ENCODE data around the gene ZDHHC4. TPM values are rescaled to one million over a fixed set of nuclear protein-coding genes. Genes with fewer than 3 reads are reported as not detected.

The ZDHHC4 gene
- total and polyA plus RNA-seq, 4 donors, result 44.1 to 79.6 (median 51.8) TPM

DNA sequence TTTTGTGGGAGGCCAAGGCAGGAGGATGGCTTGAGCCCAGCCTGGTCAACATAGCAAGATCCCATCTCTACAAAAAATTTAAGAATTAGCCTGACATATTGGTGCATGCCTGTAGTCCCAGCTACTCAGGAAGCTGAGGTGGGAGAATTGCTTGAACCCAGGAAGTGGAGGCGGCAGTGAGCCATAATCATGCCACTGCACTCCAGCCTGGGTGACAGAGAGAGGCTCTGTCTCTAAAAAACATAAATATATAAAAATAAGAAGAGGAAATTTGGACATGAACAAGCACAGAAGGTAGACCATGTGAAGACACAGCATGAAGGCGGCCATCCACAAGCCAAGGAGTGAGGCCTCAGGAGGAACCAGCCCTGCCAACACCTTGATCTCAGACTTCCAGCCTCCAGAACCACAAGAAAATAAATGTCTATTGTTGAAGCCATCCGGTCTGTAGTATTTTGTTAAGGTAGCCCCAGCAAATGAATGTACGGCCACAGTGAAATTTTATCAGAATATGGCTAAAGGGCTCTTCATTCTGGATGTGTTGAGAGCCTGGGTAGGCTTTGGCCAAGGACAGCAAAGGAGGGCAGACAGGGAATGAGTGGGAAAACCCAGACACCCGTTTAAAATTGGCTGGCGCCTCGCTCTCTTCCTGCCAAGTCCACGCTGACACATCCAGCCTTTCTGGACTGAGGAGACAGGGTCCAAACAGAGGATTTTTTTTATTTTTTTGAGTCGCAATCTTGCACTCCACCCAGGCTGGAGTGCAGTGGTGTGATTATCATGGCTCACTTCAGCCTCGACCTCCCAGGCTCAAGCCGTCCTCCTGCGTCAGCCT lies 13.1 kb upstream of the ZDHHC4 start:
- no peak overlapping the region for H3K9ac ChIP-seq (ENCODE audit: insufficient read depth in 1 of 2, low read length in 2 of 2)
- 79 to 89% methylated on average over 12 of the region's 12 CpGs for WGBS, 2 donors
- H3K27me3 ChIP-seq (ENCODE audit: control insufficient read depth in 3 of 3, insufficient read depth in 3 of 3, low read length in 2 of 3), result no peaks in the 10 kb centered on the region
- no peaks in the 10 kb centered on the region for H3K9me3 ChIP-seq (ENCODE audit: control insufficient read depth in 4 of 4, insufficient read depth in 3 of 4, low read length in 3 of 4)
- ATAC-seq (ENCODE audit: insufficient read depth, low FRiP score) (no peak), DNase-seq (no peak)
- TF ChIP-seq CTCF (IDR thresholded peaks at IDR 0.05; ENCODE audit: control extremely low read depth, extremely low read depth), result no peak
- H3K36me3 ChIP-seq (ENCODE audit: control insufficient read depth in 4 of 4, insufficient read depth in 4 of 4, low read length in 4 of 4), result no peaks in the 10 kb centered on the region
- no peak overlapping the region for H3K27ac ChIP-seq (ENCODE audit: low read depth in 1 of 2, low read length in 1 of 2)
- no peaks in the 10 kb centered on the region for H3K4me1 ChIP-seq (ENCODE audit: control insufficient read depth in 5 of 5, insufficient read depth in 5 of 5, low read length in 5 of 5)
- H3K4me3 ChIP-seq, result no peak overlapping the region

GRCh38 chr7:6565655-6566054 lies 11.6 kb upstream of the ZDHHC4 start:
- TF ChIP-seq CTCF (IDR thresholded peaks at IDR 0.05; ENCODE audit: control extremely low read depth, extremely low read depth), result no peak

GRCh38 chr7:6567886-6568285 lies 9.4 kb upstream of the ZDHHC4 start:
- Histone ChIP-seq H3K36me3 (ENCODE audit: control insufficient read depth in 4 of 4, insufficient read depth in 4 of 4, low read length in 4 of 4) (no peaks in the 10 kb centered on the region), H3K4me3 (no peak overlapping the region), H3K27ac (ENCODE audit: low read depth in 1 of 2, low read length in 1 of 2) (no peak overlapping the region), H3K9ac (ENCODE audit: insufficient read depth in 1 of 2, low read length in 2 of 2) (no peak overlapping the region), H3K4me1 (ENCODE audit: control insufficient read depth in 5 of 5, insufficient read depth in 5 of 5, low read length in 5 of 5) (no peaks in the 10 kb centered on the region), H3K9me3 (ENCODE audit: control insufficient read depth in 4 of 4, insufficient read depth in 3 of 4, low read length in 3 of 4) (no peaks in the 10 kb centered on the region), H3K27me3 (ENCODE audit: control insufficient read depth in 3 of 3, insufficient read depth in 3 of 3, low read length in 2 of 3) (no peaks in the 10 kb centered on the region)
- no peak for TF ChIP-seq CTCF (IDR thresholded peaks at IDR 0.05; ENCODE audit: control extremely low read depth, extremely low read depth)
- no peak for DNase-seq
- 77 to 85% methylated on average over 3 of the region's 3 CpGs for WGBS, 2 donors
- no peak for ATAC-seq (ENCODE audit: insufficient read depth, low FRiP score)

More at GRCh38 chr7:6565655-6566054, 11.6 kb upstream of the ZDHHC4 start:
- H3K4me1 ChIP-seq (ENCODE audit: control insufficient read depth in 5 of 5, insufficient read depth in 5 of 5, low read length in 5 of 5), result no peaks in the 10 kb centered on the region
- 85 to 91% methylated on average over 4 of the region's 4 CpGs for WGBS, 2 donors
- no peak for DNase-seq
- no peak overlapping the region for H3K4me3 ChIP-seq
- no peak overlapping the region for H3K27ac ChIP-seq (ENCODE audit: low read depth in 1 of 2, low read length in 1 of 2)
- H3K9me3 ChIP-seq (ENCODE audit: control insufficient read depth in 4 of 4, insufficient read depth in 3 of 4, low read length in 3 of 4), result no peaks in the 10 kb centered on the region
- no peak for ATAC-seq (ENCODE audit: insufficient read depth, low FRiP score)
- H3K36me3 ChIP-seq (ENCODE audit: control insufficient read depth in 4 of 4, insufficient read depth in 4 of 4, low read length in 4 of 4), result no peaks in the 10 kb centered on the region
- H3K27me3 ChIP-seq (ENCODE audit: control insufficient read depth in 3 of 3, insufficient read depth in 3 of 3, low read length in 2 of 3), result no peaks in the 10 kb centered on the region
- no peak overlapping the region for H3K9ac ChIP-seq (ENCODE audit: insufficient read depth in 1 of 2, low read length in 2 of 2)
